Measurements from ENCODE around the gene TGFA.

Gene TGFA

GRCh38 chr2:70461981-70462876 is 91.4 kb downstream of the TGFA start:
- DNase-seq, result no peak

DNA sequence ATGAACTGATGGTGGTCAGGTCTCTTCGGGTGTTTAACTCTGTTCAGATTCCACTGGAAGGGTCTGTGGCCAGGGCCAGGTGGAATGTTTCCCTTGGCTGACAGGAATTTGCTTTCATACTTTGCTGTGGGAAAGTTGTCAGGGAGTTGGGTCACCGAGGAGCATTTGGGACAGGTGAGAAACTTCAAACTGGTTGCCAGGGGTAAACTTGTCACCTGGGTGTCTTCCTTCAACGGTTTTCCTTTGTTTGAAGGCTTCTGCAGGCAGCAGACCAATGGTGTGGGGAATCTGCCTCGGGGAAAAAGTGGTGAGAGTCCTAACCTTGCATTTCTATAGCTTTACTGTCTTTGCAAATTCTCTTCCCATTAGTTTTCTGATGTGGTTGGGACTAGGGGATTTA is 92.2 kb downstream of the TGFA start:
- no peak for DNase-seq

DNA sequence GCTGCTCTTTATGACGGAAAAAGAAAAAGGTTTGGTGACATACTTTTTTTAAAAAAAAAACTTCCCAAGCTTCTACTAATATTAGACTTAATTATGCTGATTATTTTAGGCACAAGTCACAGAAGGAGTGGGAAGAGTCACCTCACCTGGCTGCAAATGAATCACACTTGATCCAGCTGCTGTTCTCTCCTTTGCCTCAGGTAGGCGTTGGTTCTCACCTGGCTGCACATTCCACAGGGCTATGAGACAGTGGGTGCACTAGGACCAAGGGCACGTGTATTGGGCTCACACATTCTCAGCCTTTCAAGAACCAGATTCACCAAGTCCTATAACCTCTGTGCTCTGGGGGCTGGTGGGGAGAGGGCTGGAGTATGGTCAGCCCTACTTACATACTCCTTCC is 93.3 kb downstream of the TGFA start:
- no peak for DNase-seq

DNA sequence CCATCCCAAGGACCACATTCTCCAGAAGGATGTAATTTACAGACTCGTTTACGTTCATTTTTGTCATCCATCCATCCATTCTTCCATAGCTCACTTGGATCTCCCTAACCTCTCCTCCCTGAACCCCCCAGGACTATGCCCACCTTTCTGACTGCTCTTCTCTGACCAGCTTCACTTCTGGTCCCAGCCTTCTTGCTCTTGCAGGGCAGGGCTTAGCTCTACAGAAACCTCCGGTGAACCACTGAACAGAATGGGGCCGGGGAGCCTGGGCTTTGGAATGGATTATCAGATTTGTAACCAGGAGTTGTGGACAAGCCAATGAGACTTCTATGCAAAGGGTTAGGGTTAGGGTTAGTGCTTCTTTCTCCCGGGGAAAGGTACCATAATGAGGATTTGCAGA is 95.0 kb downstream of the TGFA start:
- DNase-seq, result no peak

- DNase-seq, result no peak
These were observed 96.8 kb downstream of the TGFA start for GRCh38 chr2:70456585-70457495.

GRCh38 chr2:70454936-70455544 is 98.6 kb downstream of the TGFA start:
- no peak for DNase-seq

DNA sequence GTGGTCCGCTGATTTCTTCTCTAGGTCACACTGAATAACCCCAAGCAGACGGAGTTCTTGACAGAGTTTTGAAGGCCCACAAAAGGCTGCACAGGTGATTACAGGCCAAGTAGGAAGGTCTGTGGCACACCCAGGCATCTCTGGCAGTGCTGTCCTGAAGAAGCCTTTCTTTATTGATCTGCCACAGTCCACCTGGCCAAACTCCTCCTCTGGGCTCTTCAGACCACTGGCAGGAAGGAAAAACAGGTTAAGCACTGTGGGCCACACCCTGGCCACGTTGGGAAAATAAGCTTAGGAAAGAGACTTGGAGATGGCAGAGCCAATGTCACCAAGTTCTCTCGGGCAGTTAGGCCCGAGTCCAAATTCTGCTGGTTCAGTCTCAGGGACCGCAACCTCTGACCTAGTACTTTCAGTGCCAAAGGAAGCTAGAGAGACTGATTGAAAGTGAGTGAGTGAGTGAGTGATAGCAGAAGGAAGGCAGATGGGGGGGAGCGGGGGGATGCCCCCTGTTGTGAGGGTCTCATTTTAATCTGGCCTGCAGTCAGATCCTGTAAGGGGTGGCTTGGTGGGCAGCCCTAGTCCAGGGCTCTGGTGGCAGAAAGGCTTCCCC is 102.9 kb downstream of the TGFA start:
- no peak for DNase-seq

DNA sequence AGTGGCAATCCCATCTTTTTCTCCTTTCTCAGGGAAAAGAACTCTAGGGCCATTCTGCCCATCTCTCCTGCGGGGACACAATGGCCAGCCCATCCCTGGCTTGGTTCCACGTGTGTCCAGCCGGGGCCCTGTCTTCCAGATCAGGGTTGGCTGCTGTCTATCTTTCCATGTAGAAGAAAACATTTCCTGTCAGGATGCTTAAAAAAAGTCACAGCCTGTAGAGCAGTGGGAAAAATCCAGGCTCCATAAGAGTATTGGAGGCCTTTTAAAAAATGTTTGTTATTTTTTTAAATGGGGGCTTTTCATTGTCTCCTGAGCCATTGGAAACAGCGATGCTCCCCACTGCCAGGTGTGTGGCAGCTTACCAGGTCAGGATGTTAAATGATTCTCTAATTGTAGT is 105.6 kb downstream of the TGFA start:
- DNase-seq, result no peak

DNA sequence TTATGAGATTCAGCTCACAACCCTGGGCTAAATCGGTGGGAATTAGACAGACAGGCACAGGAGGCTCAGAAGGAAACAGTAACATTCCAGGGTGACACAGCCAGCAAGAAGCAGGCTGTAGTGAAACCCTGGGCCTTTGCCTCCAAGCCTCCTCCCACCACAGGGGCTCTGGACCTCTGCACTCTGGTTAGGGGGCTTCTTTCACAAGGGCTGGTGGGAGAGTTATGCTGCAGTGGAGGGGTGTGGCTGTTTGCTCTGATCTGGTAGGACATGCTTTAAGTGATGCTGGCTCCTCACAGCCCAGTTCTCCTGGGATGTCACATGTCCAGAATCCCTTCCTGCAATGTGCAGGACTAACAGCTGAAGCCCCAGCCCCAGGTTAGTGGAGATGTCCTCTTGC is 109.9 kb downstream of the TGFA start:
- no peak for DNase-seq

GRCh38 chr2:70443078-70443465 is 110.6 kb downstream of the TGFA start:
- no peak for DNase-seq

- no peak for DNase-seq
These were observed 111.1 kb downstream of the TGFA start for GRCh38 chr2:70442301-70443077.

- DNase-seq, result peak in 1 of 2 experiments; percentile 46
These were observed 113.0 kb downstream of the TGFA start for GRCh38 chr2:70440621-70441020.

DNA sequence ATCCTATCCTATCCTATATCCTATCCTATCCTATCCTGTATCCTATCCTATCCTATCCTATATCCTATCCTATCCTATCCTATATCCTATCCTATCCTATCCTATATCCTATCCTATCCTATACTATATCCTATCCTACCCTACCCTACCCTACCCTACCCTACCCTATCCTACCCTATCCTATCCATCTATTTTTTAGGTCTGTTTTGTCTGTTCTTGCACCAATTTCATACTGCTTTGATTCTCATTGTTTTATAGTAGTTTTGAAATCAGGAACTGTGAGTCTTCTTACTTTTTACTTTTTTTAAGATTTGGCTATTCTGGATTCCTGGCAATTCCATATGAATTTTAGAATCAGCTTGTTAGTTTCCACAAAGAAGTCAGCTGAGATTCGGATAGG is 118.5 kb downstream of the TGFA start:
- no peak for DNase-seq

DNA sequence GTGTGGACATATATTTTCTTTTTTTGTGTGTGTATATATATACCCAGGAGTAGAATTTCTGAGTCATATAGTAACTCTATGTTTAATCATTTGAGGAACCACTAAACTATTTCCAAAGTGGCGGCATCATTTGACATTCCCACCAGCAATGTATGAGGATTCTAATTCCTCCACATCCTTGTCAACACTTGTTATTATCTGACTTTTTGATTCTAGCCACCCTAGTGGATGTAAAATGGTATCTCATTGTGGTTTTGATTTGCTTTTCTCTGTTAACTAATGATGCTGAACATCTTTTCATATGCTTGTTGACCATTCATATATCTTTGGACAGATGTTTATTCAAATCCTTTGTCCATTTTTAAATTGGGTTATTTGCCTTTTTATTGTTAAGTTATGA is 120.3 kb downstream of the TGFA start:
- no peak for DNase-seq

- DNase-seq, result no peak
These were observed 121.8 kb downstream of the TGFA start for GRCh38 chr2:70431716-70432347.

DNA sequence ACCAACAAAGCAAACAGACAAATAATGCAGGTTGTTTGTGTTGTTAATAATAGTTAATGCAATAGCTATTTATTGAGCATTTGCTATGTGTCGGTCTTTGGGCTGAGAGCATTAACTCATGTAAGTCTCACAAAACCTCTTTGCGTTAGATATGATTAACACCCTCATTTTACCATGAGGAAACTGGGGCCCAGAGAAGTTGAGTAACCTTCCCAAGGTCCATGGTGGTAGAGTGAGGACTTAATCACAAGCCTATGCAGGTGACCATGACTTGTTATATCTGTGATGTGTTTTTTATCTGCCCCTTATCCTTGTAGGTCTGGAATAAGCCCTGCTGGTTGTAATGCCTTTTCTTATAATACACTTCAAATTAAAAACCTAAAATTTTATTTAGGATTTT is 127.3 kb downstream of the TGFA start:
- DNase-seq, result no peak

- no peak for DNase-seq
These were observed 127.8 kb downstream of the TGFA start for GRCh38 chr2:70425682-70426301.

DNA sequence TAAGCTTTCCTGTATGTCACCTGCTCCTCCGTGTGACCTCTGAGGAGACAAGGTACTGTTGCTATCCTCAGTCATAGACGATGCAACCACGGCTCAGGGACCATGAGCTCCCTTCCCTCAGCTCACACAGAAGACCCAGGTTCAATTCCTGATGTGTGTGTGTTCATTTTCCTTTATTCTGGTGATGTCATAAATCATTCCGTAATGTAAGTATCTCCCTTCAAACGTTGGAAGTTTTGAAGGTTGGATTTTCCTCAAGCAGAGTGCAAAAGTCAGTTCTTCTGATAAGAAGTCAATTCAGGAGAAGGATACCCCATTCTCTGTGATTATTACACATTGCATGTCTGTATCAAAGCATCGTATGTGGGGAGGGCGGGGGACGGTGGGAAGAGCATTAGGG is 132.9 kb downstream of the TGFA start:
- no peak for DNase-seq

GRCh38 chr2:70420143-70420542 is 133.5 kb downstream of the TGFA start:
- no peak for DNase-seq

- DNase-seq, result no peak
These were observed 135.1 kb downstream of the TGFA start for GRCh38 chr2:70418514-70418913.

GRCh38 chr2:70417011-70417410 is 136.6 kb downstream of the TGFA start:
- DNase-seq, result no peak
